HG03196 (cell line): Measurements from ENCODE around the gene CCNG1.
"Not testable (repeated sequence)": the region's sequence is repeated elsewhere in the genome, so short reads cannot be mapped to it uniquely, and the experiment has no call there.

ENCODE experiments used
- ATAC-seq: cut with Tn5 transposase; IDR thresholded peaks from one replicate; pipeline ENCODE4 v1.9.1; 2021; ENCODE audit not compliant: unreplicated experiment

The CCNG1 gene

GRCh38 chr5:163437309-163438182, at the start of gene CCNG1:
TSS of gene CCNG1 (plus strand) at chr5:163437595. CDS start at chr5:163439257, 1,662 bp downstream.
- ATAC-seq, result peak; percentile 98

- ATAC-seq, result no peak
Measured at GRCh38 chr5:163395792-163396191, 41.6 kb upstream of the CCNG1 start.

DNA sequence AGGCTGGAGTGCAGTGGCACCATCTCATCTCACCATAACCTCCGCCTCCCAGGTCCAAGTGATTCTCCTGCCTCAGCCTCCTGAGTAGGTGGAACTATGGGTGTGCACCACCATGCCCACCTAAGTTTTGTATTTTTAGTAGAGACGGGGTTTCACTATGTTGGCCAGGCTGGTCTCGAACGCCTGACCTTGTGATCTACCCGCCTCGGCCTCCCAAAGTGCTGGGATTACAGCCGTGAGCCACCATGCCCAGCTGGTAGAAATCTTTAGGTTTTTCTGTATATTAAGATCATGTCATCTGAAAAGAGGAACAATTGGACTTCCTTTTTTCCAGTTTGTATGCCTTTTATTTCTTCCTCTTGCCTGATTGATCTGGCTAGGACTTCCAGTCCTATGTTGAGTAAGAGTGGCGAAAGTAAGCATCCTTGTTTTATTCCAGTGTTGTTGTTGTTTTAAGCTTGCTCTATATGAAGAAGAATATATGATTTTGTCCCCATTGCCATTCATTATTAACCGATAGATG, 40.5 kb upstream of the CCNG1 start:
- not testable (repeated sequence) for ATAC-seq

DNA sequence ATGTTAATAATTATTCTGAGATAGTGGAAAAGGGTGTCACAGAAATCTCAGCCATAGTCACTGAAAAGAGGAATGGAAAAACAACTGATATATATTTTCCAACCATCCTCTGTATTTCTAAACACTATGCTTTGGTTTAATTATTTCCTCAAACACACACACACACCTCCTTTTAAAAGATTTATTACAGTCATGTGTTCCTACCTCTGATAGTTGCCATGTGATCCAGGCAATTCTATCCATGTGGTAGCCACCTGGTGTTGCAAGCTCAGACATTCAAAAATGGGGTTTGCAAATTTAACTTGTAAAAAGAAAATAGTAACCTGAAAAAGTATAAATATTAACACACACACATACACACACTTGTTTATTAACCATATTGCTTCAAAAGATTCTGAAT, 40.0 kb upstream of the CCNG1 start:
- ATAC-seq, result no peak

DNA sequence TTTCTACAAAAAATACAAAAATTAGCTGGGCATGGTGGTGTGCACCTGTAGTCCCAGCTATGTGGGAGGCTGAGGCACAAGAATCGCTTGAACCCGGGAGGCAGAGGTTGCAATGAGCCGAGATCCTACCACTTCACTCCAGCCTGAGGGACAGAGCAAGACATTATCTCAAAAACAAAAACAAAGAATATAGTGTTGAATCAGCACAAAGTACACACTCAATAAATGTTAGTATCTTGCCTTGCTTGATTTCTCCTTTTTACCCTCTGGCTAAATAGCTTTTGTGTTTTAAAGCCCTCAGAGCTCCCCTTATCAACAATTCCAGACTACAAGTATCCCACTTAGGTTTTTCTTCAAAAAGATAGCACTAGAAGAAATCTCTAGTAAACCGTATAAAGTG, 37.5 kb upstream of the CCNG1 start:
- ATAC-seq, result no peak

- ATAC-seq, result no peak
Measured at GRCh38 chr5:163401271-163401670, 36.1 kb upstream of the CCNG1 start.

DNA sequence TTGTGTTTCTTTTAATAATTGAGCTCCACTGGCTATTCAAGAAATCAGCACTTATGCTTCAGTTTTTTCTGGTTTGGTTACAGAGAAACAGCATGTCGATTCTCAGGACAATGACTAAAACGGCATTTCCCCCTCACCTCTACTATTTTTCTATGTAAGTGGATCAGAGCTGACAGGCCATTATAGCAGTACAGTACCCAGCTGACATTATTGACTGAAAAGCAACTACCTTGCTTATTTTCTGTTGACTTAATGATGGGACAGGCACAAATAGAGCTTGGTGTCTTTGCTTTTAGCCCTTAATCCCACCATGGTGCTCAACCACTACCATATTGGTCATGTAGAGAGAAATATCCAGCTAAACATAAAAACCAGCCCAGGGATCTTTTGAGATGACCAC, 35.4 kb upstream of the CCNG1 start:
- no peak for ATAC-seq

- ATAC-seq, result no peak
Measured at GRCh38 chr5:163404364-163405173, 32.8 kb upstream of the CCNG1 start.

- peak; percentile 75 for ATAC-seq
Measured at GRCh38 chr5:163407034-163407655, 30.2 kb upstream of the CCNG1 start.

DNA sequence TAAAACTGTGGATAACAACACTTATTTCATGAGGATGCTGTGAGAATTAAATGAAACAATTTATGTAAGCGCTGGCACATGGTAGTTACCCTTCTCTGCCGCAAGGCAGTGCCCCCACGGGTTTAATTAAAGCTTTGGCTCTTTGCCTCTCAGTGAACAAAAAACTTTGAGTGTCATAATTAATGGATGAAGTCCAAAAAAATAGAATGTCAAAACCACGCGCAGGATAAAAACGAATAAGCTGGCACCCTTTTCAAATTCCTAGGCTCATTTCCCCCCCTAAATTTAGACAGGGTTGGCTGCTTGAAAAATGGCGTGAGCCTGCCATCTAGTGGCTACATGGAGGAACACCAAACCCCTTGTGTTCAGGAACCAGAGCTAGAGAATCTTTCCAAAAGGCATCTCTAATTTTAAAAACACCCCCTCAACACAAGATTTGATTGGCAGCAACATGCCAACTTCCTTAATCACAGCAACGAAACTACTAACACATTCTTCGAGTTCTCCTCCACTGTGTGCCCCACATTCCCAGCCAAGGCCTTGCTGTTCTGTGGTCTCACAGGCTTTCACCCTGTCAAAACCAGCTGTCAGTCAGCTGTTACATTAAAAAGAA, 29.0 kb upstream of the CCNG1 start:
- peak; percentile 75 for ATAC-seq

DNA sequence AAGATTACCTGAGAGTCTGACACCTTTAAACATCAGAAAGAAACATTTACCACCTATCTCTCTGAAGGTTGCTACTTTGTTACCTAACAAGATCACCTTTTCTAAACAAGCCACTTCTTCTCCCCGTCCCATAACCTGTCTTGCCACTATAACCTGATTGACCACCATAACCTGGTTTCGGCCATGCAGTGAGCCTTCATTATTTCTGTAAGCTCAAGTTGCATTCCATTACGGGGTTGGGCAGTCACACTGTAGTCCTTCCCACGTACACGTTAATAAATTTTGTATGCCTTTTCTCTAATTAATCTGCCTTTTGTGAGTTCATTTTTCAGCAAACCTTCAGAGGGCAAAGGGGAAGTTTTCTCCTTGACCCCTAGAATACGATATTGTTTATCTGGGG, 28.0 kb upstream of the CCNG1 start:
- ATAC-seq, result no peak

DNA sequence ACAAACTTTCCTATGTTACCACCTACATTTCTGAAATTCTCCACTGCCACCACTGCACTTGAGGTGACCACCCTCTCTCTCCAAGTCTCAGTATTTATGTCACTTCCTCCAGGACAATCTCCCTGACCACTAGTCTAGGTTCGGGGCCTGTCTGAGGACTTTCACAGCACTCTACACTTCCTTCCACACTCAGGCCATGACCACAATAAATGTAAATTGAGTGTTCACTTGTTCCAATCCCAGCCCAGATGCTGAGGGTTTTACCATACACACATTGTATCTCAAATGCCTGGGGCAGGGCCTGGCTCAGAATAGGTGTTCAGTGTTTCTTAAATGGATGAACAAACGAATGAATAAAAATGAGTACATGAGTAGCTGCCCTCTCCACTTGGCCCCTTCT, 26.9 kb upstream of the CCNG1 start:
- ATAC-seq, result no peak

- ATAC-seq, result not testable (repeated sequence)
Measured at GRCh38 chr5:163415673-163416072, 21.7 kb upstream of the CCNG1 start.

DNA sequence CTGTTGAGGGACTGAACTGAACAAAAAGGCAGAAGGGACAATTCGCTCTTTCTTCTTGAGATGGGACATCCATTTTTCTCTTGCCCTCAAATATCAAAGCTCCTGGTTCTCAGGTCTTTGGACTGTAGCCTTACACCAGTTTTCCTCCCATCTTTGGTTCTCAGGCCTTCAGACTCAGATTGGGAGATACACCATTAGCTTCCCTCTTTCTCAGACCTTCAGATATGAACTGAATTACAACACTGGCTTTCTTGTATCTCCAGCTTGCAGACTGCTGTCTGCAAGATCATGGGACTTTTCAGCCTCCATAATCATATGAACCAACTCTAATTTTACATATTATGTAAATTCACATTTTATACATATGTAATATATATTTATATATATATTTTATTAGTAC, 12.6 kb upstream of the CCNG1 start:
- ATAC-seq, result no peak

DNA sequence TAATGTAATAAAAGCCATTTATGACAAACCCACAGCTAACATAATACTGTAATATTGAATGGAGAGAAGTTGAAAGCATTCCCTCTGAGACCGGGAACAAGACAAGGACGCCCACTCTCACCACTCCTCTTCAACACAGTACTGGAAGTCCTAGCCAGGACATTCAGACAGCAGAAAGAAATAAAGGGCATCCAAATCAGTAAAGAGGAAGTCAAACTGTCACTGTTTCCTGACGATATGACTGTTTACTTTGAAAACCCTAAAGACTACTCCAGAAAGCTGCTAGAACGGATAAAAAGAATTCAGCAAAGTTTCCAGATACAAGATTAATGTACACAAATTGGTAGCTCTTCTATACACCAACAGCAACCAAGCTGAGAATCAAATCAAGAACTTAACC, 11.3 kb upstream of the CCNG1 start:
- not testable (repeated sequence) for ATAC-seq

DNA sequence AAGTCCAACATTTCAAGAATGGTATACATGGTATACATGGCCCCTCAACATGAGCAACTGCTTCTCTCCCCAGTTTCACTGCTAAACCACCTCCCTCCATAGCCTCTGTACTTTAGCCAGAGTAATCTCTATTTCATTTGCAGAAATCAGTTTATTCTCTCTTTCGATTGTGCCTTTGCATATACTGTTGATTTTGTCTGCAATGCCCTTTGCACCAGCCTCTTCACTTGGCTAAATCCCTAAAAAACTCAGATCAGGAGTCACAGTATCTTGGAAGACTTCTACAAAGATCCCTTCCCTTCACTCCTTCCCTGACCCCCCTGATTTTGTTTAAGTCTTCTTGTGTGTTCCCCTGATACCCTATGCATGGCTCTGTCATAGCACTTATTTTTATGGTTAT, 4.9 kb upstream of the CCNG1 start:
- ATAC-seq, result no peak

DNA sequence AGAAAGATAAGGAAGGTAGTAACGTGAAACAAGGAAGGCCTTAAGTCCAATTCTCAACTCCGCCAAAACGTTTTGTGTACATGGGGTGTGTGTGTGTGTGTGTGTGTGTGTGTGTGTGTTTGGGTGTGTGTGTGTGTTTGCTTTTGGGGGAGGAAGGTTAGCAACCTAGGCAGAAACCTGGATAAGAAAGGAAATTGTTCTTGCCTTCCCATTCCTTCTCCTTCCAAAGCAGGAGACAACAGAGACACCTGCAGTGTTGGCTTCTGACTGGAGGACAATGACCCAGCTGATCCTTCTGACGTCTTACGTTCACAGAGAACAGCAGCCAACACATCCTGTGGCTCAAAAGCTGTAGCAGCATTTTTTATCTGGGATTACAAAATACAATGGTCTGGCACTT, 4.1 kb upstream of the CCNG1 start:
- ATAC-seq, result no peak

DNA sequence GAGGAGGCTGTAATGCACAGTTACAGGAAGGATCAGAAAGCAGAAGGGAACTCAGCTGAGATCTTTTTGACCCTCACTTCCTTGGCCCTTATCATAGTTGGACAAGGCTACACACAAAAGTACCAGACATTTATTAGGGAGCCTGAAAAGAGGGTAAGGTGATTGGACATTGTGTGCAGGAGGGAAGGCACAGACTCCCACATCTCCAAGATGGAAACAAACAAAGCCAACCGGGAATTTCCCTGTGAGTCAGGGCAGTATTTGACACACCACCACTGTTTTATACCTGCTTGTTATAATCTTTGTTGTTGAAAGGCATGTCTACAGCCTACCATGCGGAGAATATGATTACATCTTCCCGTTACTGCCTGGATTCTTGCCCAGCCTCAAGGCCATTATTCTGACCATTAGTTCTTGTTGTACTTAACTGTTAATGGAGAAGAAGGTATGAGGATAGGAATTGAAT, 3.0 kb upstream of the CCNG1 start:
- no peak for ATAC-seq

DNA sequence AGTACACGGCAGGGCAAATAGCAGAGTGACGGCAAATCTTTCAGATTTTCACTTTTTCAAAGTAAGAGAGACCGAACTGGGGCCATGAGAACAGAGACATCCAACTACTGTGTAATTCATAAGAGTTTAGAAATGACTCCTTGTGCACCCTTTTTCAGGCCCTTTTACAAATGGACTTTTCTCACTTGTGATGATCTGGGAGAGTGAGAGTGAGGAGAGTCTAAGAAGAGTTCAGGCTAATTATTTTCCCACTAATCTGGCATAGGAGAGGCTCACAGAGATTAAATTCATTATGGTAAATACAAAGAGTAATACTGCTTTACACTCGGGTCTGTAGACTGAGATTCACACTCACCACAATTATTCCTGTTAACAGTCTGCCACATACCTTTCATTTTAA, 880 bp upstream of the CCNG1 start:
- no peak for ATAC-seq

DNA sequence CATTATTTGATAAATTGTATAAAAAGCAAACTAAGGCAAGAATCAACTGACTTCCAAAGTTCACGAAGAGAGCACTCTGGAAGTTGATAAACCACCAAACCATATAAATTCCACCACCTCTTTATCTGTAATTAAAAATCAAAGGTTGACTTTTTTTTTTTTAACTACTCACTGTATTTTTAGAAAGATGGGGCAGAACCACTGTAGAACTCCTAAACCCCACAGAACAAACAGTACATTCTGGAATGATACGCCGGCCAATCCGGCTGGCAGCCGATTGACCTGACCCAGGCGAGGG, 435 bp upstream of the CCNG1 start:
- no peak for ATAC-seq

- no peak for ATAC-seq
Measured at GRCh38 chr5:163439092-163439425, 1.7 kb downstream of the CCNG1 start.
